Measurements from ENCODE around the gene ASIC1.
"Not testable (repeated sequence)": the region's sequence is repeated elsewhere in the genome, so short reads cannot be mapped to it uniquely, and the experiment has no call there.

ASIC1 gene

GRCh38 chr12:50061946-50062686 is 4.7 kb downstream of the ASIC1 start:
- DNase-seq, result no peak

- no peak for DNase-seq
Measured at GRCh38 chr12:50062728-50063460, 5.5 kb downstream of the ASIC1 start.

GRCh38 chr12:50065726-50066310 is 8.4 kb downstream of the ASIC1 start:
- DNase-seq, result no peak

GRCh38 chr12:50066402-50066801 is 9.0 kb downstream of the ASIC1 start:
- DNase-seq, result no peak

- no peak for DNase-seq
Measured at GRCh38 chr12:50069069-50069468, 11.7 kb downstream of the ASIC1 start.

GRCh38 chr12:50069539-50069938 is 12.1 kb downstream of the ASIC1 start:
- DNase-seq, result no peak

GRCh38 chr12:50070314-50071060 is 13.1 kb downstream of the ASIC1 start:
- DNase-seq, result peak; percentile 59

- no peak for DNase-seq
Measured at GRCh38 chr12:50072198-50072907, 15.0 kb downstream of the ASIC1 start.

- DNase-seq, result no peak
Measured at GRCh38 chr12:50073206-50073605, 15.8 kb downstream of the ASIC1 start.

- no peak for DNase-seq
Measured at GRCh38 chr12:50073712-50074111, 16.3 kb downstream of the ASIC1 start.

GRCh38 chr12:50074936-50075807 is 17.8 kb downstream of the ASIC1 start:
- peak; percentile 84 for DNase-seq

GRCh38 chr12:50075808-50076170 is 18.4 kb downstream of the ASIC1 start:
- no peak for DNase-seq

- DNase-seq, result no peak
Measured at GRCh38 chr12:50077099-50077498, 19.7 kb downstream of the ASIC1 start.

GRCh38 chr12:50078281-50078680 is 20.9 kb downstream of the ASIC1 start:
- DNase-seq, result no peak

GRCh38 chr12:50079771-50080170 is 22.4 kb downstream of the ASIC1 start:
- DNase-seq, result no peak

- DNase-seq, result no peak
Measured at GRCh38 chr12:50081096-50081808, 23.9 kb downstream of the ASIC1 start.

- no peak for DNase-seq
Measured at GRCh38 chr12:50082644-50083043, 25.2 kb downstream of the ASIC1 start.

GRCh38 chr12:50083301-50083700 is 25.9 kb downstream of the ASIC1 start:
- DNase-seq, result no peak

GRCh38 chr12:50084409-50084774 is 27.0 kb downstream of the ASIC1 start:
- not testable (repeated sequence) for DNase-seq

GRCh38 chr12:50084775-50085614 is 27.6 kb downstream of the ASIC1 start, which contains the start of gene SMARCD1:
Gene SMARCD1, plus strand, starts transcription at chr12:50085342. Its CDS starts 28 bp downstream, at chr12:50085370.
- peak; percentile 81 for DNase-seq

All from activated CD4-positive, alpha-beta T cell treated with anti-CD3 and anti-CD28 coated beads, Interleukin-2, amount 50 U/mL, for 1 hour (primary cell).